ENCODE results near the gene HDAC1. TPM values are rescaled to one million over a fixed set of nuclear protein-coding genes. Genes with fewer than 3 reads are reported as not detected.

Gene HDAC1
- total and polyA plus RNA-seq, 2 donors (not counting 1 experiment from before 2014, with no cell fraction given) = 100 to 159 TPM

GRCh38 chr1:32345289-32345827 lies 53.5 kb downstream of the HDAC1 start:
- TF ChIP-seq EZH2 (IDR thresholded peaks at IDR 0.05; ENCODE audit: low read length, missing control alignments) = no peak
- no peak for TF ChIP-seq CTCF (conservative IDR thresholded peaks at IDR 0.05 in 1 of 2, IDR thresholded peaks at IDR 0.05 in 1 of 2; ENCODE audit: low read depth in 1 of 2, low read length in 2 of 2)
- Histone ChIP-seq H3K4me3 (replicated peaks in 1 of 4; ENCODE audit: control extremely low read depth in 1 of 4, insufficient read depth in 1 of 4, low read depth in 3 of 4, low read length in 4 of 4) (no peak overlapping the region), H3K27me3 (ENCODE audit: control insufficient read depth, insufficient read depth, low read length) (no peaks in the 10 kb centered on the region), H3K36me3 (ENCODE audit: control insufficient read depth, insufficient read depth, low read length) (no peaks in the 10 kb centered on the region), H2AFZ (ENCODE audit: low read length) (no peak overlapping the region), H3K9ac (ENCODE audit: insufficient read depth, low read length) (no peak overlapping the region), H3K9me3 (ENCODE audit: control insufficient read depth, insufficient read depth, low read depth, low read length) (no peaks in the 10 kb centered on the region), H3K4me1 (ENCODE audit: control insufficient read depth, extremely low read depth, insufficient read depth, low read length) (peaks cover 4% of the 10 kb centered on the region), H4K20me1 (ENCODE audit: control insufficient read depth, extremely low read depth, insufficient read depth, low read length) (no peaks in the 10 kb centered on the region), H3K79me2 (ENCODE audit: control insufficient read depth, insufficient read depth, low read length) (no peaks in the 10 kb centered on the region), H3K4me2 (ENCODE audit: extremely low read depth, insufficient read depth, low read length) (no peak overlapping the region), H3K27ac (ENCODE audit: insufficient read depth, low read length) (no peak overlapping the region)
- peak; percentile 56 for DNase-seq (ENCODE audit: low read depth in 2 of 2)

GRCh38 chr1:32346532-32347157 lies 54.8 kb downstream of the HDAC1 start:
- no peak for TF ChIP-seq EZH2 (IDR thresholded peaks at IDR 0.05; ENCODE audit: low read length, missing control alignments)
- no peak for TF ChIP-seq CTCF (conservative IDR thresholded peaks at IDR 0.05 in 1 of 2, IDR thresholded peaks at IDR 0.05 in 1 of 2; ENCODE audit: low read depth in 1 of 2, low read length in 2 of 2)
- H3K4me3 ChIP-seq (replicated peaks in 1 of 4; ENCODE audit: control extremely low read depth in 1 of 4, insufficient read depth in 1 of 4, low read depth in 3 of 4, low read length in 4 of 4) = no peak overlapping the region
- no peaks in the 10 kb centered on the region for H3K79me2 ChIP-seq (ENCODE audit: control insufficient read depth, insufficient read depth, low read length)
- no peaks in the 10 kb centered on the region for H3K9me3 ChIP-seq (ENCODE audit: control insufficient read depth, insufficient read depth, low read depth, low read length)
- H3K9ac ChIP-seq (ENCODE audit: insufficient read depth, low read length) = no peak overlapping the region
- no peak for DNase-seq (ENCODE audit: low read depth in 2 of 2)
- no peak overlapping the region for H3K4me2 ChIP-seq (ENCODE audit: extremely low read depth, insufficient read depth, low read length)
- H3K4me1 ChIP-seq (ENCODE audit: control insufficient read depth, extremely low read depth, insufficient read depth, low read length) = peaks cover 4% of the 10 kb centered on the region
- no peak overlapping the region for H2AFZ ChIP-seq (ENCODE audit: low read length)
- H3K27me3 ChIP-seq (ENCODE audit: control insufficient read depth, insufficient read depth, low read length) = no peaks in the 10 kb centered on the region
- no peak overlapping the region for H3K27ac ChIP-seq (ENCODE audit: insufficient read depth, low read length)
- H4K20me1 ChIP-seq (ENCODE audit: control insufficient read depth, extremely low read depth, insufficient read depth, low read length) = no peaks in the 10 kb centered on the region
- H3K36me3 ChIP-seq (ENCODE audit: control insufficient read depth, insufficient read depth, low read length) = no peaks in the 10 kb centered on the region

- Histone ChIP-seq H3K79me2 (ENCODE audit: control insufficient read depth, insufficient read depth, low read length) (no peaks in the 10 kb centered on the region), H3K4me2 (ENCODE audit: extremely low read depth, insufficient read depth, low read length) (no peak overlapping the region), H3K27me3 (ENCODE audit: control insufficient read depth, insufficient read depth, low read length) (no peaks in the 10 kb centered on the region), H3K4me3 (replicated peaks in 1 of 4; ENCODE audit: control extremely low read depth in 1 of 4, insufficient read depth in 1 of 4, low read depth in 3 of 4, low read length in 4 of 4) (no peak overlapping the region), H3K9ac (ENCODE audit: insufficient read depth, low read length) (no peak overlapping the region), H3K36me3 (ENCODE audit: control insufficient read depth, insufficient read depth, low read length) (no peaks in the 10 kb centered on the region), H3K9me3 (ENCODE audit: control insufficient read depth, insufficient read depth, low read depth, low read length) (no peaks in the 10 kb centered on the region), H3K4me1 (ENCODE audit: control insufficient read depth, extremely low read depth, insufficient read depth, low read length) (peaks cover 23% of the 10 kb centered on the region), H4K20me1 (ENCODE audit: control insufficient read depth, extremely low read depth, insufficient read depth, low read length) (no peaks in the 10 kb centered on the region), H3K27ac (ENCODE audit: insufficient read depth, low read length) (peak overlapping the region; percentile 8), H2AFZ (ENCODE audit: low read length) (no peak overlapping the region)
- peak; percentile 64 to 80 for DNase-seq (ENCODE audit: low read depth in 2 of 2)
- no peak for TF ChIP-seq CTCF (conservative IDR thresholded peaks at IDR 0.05 in 1 of 2, IDR thresholded peaks at IDR 0.05 in 1 of 2; ENCODE audit: low read depth in 1 of 2, low read length in 2 of 2)
- TF ChIP-seq EZH2 (IDR thresholded peaks at IDR 0.05; ENCODE audit: low read length, missing control alignments) = no peak
Measured at GRCh38 chr1:32349211-32349708, 57.4 kb downstream of the HDAC1 start.

All from fibroblast of lung (primary cell).